ENCODE data around the gene CISTR. TPM values are rescaled to one million over a fixed set of nuclear protein-coding genes. Genes with fewer than 3 reads are reported as not detected.
"Not testable (repeated sequence)": the region's sequence is repeated elsewhere in the genome, so short reads cannot be mapped to it uniquely, and the experiment has no call there.

The CISTR gene
- polyA plus RNA-seq, 1 experiment, result not detected

GRCh38 chr12:53781228-53781801, 29.5 kb upstream of the CISTR start:
- no peak for DNase-seq (ENCODE audit: low read depth, low spot score)
- Histone ChIP-seq H3K27me3 (ENCODE audit: control insufficient read depth, insufficient read depth, low read length) (peaks cover 35% of the 10 kb centered on the region), H3K9me3 (ENCODE audit: control insufficient read depth, insufficient read depth, low read length) (no peaks in the 10 kb centered on the region; the same call in 1 of the 2 replicates), H3K27ac (ENCODE audit: low read depth, low read length) (no peak overlapping the region), H3K4me3 (ENCODE audit: low read depth, low read length) (no peak overlapping the region)
- ChIA-PET POLR2A (no interaction called here), CTCF (no interaction called here)
- TF ChIP-seq CTCF (IDR thresholded peaks at IDR 0.05; ENCODE audit: low read depth, low read length), result no peak

GRCh38 chr12:53780323-53780722, 28.5 kb upstream of the CISTR start:
- DNase-seq (ENCODE audit: low read depth, low spot score), result no peak
- CTCF ChIA-PET, result interaction anchor here (1.9 kb wide), 1 partner anchor 34 kb away, joined by 7 read pairs; no protein-coding TSS in a partner anchor
- TF ChIP-seq CTCF (IDR thresholded peaks at IDR 0.05; ENCODE audit: low read depth, low read length), result no peak
- Histone ChIP-seq H3K27ac (ENCODE audit: low read depth, low read length) (no peak overlapping the region), H3K27me3 (ENCODE audit: control insufficient read depth, insufficient read depth, low read length) (peaks cover 28% of the 10 kb centered on the region), H3K4me3 (ENCODE audit: low read depth, low read length) (no peak overlapping the region), H3K9me3 (ENCODE audit: control insufficient read depth, insufficient read depth, low read length) (no peaks in the 10 kb centered on the region)
- POLR2A ChIA-PET, result no interaction called here

- POLR2A ChIA-PET; H3K27ac ChIP-seq (ENCODE audit: low read depth, low read length); H3K9me3 ChIP-seq (ENCODE audit: control insufficient read depth, insufficient read depth, low read length); DNase-seq (ENCODE audit: low read depth, low spot score); H3K4me3 ChIP-seq (ENCODE audit: low read depth, low read length): not testable (repeated sequence)
- CTCF ChIA-PET, result interaction anchor here (1.0 to 1.9 kb wide), 2 partner anchors 33 to 412 kb away, joined by 4 to 7 read pairs; no protein-coding TSS in a partner anchor
- peaks cover 23% of the 10 kb centered on the region for H3K27me3 ChIP-seq (ENCODE audit: control insufficient read depth, insufficient read depth, low read length)
Measured at GRCh38 chr12:53779679-53780078, 27.9 kb upstream of the CISTR start.

GRCh38 chr12:53777936-53778644, 26.3 kb upstream of the CISTR start:
- POLR2A ChIA-PET, result no interaction called here
- Histone ChIP-seq H3K27me3 (ENCODE audit: control insufficient read depth, insufficient read depth, low read length) (peaks cover 12% of the 10 kb centered on the region), H3K9me3 (ENCODE audit: control insufficient read depth, insufficient read depth, low read length) (no peaks in the 10 kb centered on the region), H3K27ac (ENCODE audit: low read depth, low read length) (no peak overlapping the region), H3K4me3 (ENCODE audit: low read depth, low read length) (no peak overlapping the region)
- CTCF ChIA-PET, result interaction anchor here (1.9 kb wide), 1 partner anchor 31 kb away, joined by 7 read pairs; no protein-coding TSS in a partner anchor
- TF ChIP-seq CTCF (IDR thresholded peaks at IDR 0.05; ENCODE audit: low read depth, low read length), result no peak
- no peak for DNase-seq (ENCODE audit: low read depth, low spot score)

GRCh38 chr12:53777412-53777811, 25.6 kb upstream of the CISTR start:
- POLR2A ChIA-PET, result no interaction called here

More at GRCh38 chr12:53777412-53777811, 25.6 kb upstream of the CISTR start:
- TF ChIP-seq CTCF (IDR thresholded peaks at IDR 0.05; ENCODE audit: low read depth, low read length), result no peak
- Histone ChIP-seq H3K9me3 (ENCODE audit: control insufficient read depth, insufficient read depth, low read length) (no peaks in the 10 kb centered on the region), H3K4me3 (ENCODE audit: low read depth, low read length) (no peak overlapping the region), H3K27ac (ENCODE audit: low read depth, low read length) (no peak overlapping the region), H3K27me3 (ENCODE audit: control insufficient read depth, insufficient read depth, low read length) (peaks cover 5% of the 10 kb centered on the region)
- DNase-seq (ENCODE audit: low read depth, low spot score), result no peak
- CTCF ChIA-PET, result interaction anchor here (1.9 kb wide), 1 partner anchor 31 kb away, joined by 7 read pairs; no protein-coding TSS in a partner anchor
